AG10803 (cell line): ENCODE measurements around the gene JPH3.

Experiments
- DNase-seq: peaks from one replicate; pipeline ENCODE4 v3.0.0; 2010; ENCODE audit warnings: low read depth
- H3K4me3 ChIP-seq: 2 replicates; pipeline ENCODE4 v1.5.1; 2011; ENCODE audit warnings: mild to moderate bottlenecking, low read length, control low read depth
- TF ChIP-seq, protein P1 (sequence below): conservative IDR thresholded peaks from 2 replicates; pipeline ENCODE4 v1.5.1; 2011; ENCODE audit warnings: mild to moderate bottlenecking, low read length, control low read depth, inconsistent platforms

The JPH3 gene

GRCh38 chr16:87733190-87733589, 130.9 kb downstream of the JPH3 start:
- H3K4me3 ChIP-seq, result no peak overlapping the region
- no peak for DNase-seq
- TF ChIP-seq, protein P1, sequence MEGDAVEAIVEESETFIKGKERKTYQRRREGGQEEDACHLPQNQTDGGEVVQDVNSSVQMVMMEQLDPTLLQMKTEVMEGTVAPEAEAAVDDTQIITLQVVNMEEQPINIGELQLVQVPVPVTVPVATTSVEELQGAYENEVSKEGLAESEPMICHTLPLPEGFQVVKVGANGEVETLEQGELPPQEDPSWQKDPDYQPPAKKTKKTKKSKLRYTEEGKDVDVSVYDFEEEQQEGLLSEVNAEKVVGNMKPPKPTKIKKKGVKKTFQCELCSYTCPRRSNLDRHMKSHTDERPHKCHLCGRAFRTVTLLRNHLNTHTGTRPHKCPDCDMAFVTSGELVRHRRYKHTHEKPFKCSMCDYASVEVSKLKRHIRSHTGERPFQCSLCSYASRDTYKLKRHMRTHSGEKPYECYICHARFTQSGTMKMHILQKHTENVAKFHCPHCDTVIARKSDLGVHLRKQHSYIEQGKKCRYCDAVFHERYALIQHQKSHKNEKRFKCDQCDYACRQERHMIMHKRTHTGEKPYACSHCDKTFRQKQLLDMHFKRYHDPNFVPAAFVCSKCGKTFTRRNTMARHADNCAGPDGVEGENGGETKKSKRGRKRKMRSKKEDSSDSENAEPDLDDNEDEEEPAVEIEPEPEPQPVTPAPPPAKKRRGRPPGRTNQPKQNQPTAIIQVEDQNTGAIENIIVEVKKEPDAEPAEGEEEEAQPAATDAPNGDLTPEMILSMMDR, result no peak

DNA sequence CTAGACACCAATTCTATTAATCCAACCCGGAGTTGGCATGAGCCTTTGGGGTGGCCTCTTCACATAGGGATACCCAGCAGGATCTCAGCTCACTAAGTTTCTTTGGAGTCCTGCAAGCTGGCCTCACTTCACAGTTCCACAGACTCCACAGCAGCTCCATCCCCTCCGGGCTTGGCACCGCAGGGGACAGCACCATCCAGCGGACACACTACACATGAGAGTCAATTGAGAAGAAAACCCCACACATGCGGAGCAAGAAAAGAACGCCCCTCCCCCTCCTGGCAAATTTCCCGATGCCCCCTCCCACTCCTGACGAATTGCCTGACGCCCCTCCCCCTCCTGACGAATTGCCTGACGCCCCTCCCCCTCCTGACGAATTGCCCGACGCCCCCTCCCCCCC, 132.3 kb downstream of the JPH3 start:
- TF ChIP-seq, protein P1, result no peak
- DNase-seq, result no peak

DNA sequence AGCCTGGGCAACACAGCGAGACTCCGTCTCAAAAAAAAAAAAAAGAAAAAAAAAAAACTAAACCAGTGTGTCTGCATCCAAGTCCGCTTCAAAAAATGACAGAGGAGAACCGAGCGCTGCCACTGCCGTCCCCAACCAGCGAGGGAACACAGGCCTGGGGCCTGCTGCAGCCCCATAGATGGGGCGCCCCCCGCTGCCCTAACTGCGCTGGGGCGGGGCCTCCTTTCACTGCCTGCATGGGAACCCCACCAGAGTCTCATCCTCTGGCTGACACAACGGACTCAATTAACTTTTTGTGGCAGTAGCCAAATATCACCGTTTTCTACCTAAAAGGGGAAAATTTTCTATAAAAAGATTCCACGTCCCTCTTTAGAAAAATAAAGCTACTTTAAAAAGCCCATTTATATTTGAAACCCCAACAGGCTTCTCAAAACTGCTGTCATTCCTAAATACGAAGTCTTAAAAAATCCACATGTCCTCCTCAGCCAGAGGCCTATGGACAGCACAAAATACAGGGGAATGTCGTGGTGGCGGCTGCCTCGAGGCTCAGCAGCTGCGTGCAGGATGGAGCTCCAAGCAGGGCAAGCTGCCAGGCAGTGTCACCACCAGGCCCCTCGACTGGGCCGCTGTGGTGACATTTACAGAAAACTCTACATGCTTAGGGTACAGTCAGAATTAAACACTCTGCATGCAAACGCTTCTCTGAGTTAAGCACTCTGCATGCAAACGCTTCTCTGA, 133.1 kb downstream of the JPH3 start:
- DNase-seq, result no peak
- TF ChIP-seq, protein P1, result no peak
- no peak overlapping the region for H3K4me3 ChIP-seq

More for the DNA sequence above, 132.3 kb downstream of the JPH3 start:
- H3K4me3 ChIP-seq, result no peak overlapping the region

DNA sequence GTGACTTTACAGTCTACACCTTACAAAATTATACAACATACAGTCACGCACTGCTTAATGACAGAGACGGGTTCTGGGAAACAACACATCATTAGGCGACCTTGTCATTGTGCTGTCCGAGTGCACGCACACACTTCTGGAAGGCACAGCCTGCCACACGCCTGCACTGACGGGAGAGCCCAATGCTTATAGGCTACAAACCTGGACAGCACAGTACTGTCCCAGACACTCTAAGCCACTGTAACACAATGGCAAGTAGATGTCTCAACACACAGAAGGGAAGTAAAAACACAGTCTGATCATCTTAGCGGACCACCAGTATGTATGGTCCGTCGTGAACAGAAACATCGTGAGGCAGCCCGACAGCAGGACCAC, 133.7 kb downstream of the JPH3 start:
- TF ChIP-seq, protein P1, result no peak
- H3K4me3 ChIP-seq, result no peak overlapping the region
- no peak for DNase-seq

DNA sequence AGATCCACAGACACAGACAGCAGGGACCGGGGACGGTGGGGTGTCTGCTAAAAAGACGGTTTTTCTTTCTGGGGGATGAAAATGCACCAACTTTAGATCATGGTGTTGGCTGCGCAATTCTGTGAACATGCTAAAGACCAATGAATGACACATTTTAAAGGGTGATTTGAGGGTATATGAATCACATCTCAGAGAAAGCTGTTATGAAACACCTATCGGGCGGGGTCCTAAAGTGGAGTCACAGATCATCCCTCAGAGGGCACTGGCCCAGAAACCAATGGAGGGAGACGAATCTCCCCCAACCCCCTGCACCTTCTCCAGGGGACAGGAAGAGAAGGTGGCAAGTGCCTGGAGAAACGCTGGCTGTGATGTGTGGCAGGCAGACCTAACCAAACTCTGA, 137.5 kb downstream of the JPH3 start:
- TF ChIP-seq, protein P1, result no peak
- no peak overlapping the region for H3K4me3 ChIP-seq
- no peak for DNase-seq

DNA sequence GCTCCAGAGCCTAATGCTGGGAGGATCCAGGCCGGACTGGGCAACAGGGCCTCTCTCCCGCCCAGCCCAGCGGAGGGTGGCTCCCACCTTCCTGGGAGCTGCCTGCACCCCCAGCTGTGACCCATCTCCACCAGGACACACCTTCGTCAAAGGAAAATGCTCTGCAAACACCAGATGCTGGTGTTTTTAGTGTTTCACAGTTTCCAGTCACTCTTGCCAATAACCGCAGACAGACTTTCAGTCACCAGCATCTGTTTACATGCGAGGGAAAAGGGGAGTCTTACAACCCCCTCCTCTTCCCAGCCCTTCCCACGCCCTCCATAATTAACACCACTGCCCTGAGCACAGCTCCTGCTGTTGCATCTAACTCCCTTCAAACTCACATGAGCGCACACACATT, 138.1 kb downstream of the JPH3 start:
- peak; percentile 73 for DNase-seq
- H3K4me3 ChIP-seq, result no peak overlapping the region
- TF ChIP-seq, protein P1, result no peak

DNA sequence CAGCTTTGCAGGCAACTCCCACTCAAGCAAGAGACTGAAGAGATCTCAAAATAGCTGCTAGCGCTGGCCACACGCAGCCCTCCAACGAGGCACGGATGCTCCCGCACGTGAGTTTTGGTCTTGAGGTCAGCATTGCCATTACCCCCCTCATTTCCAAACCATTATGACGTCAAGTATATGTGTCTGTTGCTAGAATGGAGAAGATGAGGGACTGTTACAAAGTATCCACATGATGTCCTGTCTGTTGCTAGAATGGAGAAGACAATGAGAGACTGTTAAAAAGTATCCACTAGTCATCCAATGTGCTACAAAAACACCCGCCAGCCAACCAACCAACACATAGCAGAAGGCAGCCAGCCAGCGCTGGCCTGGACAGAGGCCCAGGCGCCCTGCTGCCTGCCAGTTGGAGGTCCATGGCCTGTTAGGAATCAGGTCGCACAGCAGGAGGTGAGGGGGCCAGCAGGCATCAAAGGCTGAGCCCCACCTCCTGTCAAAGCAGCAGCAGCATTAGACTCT, 138.7 kb downstream of the JPH3 start:
- H3K4me3 ChIP-seq, result no peak overlapping the region
- TF ChIP-seq, protein P1, result no peak
- DNase-seq, result peak; percentile 61
